ENCODE measurements around the gene RPL39L.
A peak's percentile ranks its signal among the peaks of the same experiment; 100 is the strongest.

Gene RPL39L

GRCh38 chr3:187139126-187139894 lies at the start of gene RPL39L:
Gene RPL39L (minus strand): TSS chr3:187139496. CDS start chr3:187121300, 18,196 bp downstream.
- peak; percentile 23 for DNase-seq (ENCODE audit: low read depth)
- TF ChIP-seq CTCF (IDR thresholded peaks at IDR 0.05; ENCODE audit: control insufficient read depth, insufficient read depth, low read depth, low read length, missing control alignments) = peak; percentile 95
- H3K4me3 ChIP-seq (ENCODE audit: control insufficient read depth, low read depth, low read length) = peak within 1 kb of the TSS; percentile 65

GRCh38 chr3:187188931-187189330 lies 49.6 kb upstream of the RPL39L start:
- H3K4me3 ChIP-seq (ENCODE audit: control insufficient read depth, low read depth, low read length) = no peak overlapping the region
- DNase-seq (ENCODE audit: low read depth) = no peak
- TF ChIP-seq CTCF (IDR thresholded peaks at IDR 0.05; ENCODE audit: control insufficient read depth, insufficient read depth, low read depth, low read length, missing control alignments) = no peak

GRCh38 chr3:187186801-187187421 lies 47.6 kb upstream of the RPL39L start:
- peak; percentile 50 for DNase-seq (ENCODE audit: low read depth)
- no peak for TF ChIP-seq CTCF (IDR thresholded peaks at IDR 0.05; ENCODE audit: control insufficient read depth, insufficient read depth, low read depth, low read length, missing control alignments)
- H3K4me3 ChIP-seq (ENCODE audit: control insufficient read depth, low read depth, low read length) = no peak overlapping the region

- H3K4me3 ChIP-seq (ENCODE audit: control insufficient read depth, low read depth, low read length) = no peak overlapping the region
- TF ChIP-seq CTCF (IDR thresholded peaks at IDR 0.05; ENCODE audit: control insufficient read depth, insufficient read depth, low read depth, low read length, missing control alignments) = no peak
- DNase-seq (ENCODE audit: low read depth) = no peak
Measured at GRCh38 chr3:187186375-187186774, 47.1 kb upstream of the RPL39L start.

GRCh38 chr3:187185759-187186158 lies 46.5 kb upstream of the RPL39L start:
- H3K4me3 ChIP-seq (ENCODE audit: control insufficient read depth, low read depth, low read length) = no peak overlapping the region
- no peak for TF ChIP-seq CTCF (IDR thresholded peaks at IDR 0.05; ENCODE audit: control insufficient read depth, insufficient read depth, low read depth, low read length, missing control alignments)
- DNase-seq (ENCODE audit: low read depth) = no peak

- no peak for DNase-seq (ENCODE audit: low read depth)
- TF ChIP-seq CTCF (IDR thresholded peaks at IDR 0.05; ENCODE audit: control insufficient read depth, insufficient read depth, low read depth, low read length, missing control alignments) = no peak
- H3K4me3 ChIP-seq (ENCODE audit: control insufficient read depth, low read depth, low read length) = no peak overlapping the region
Measured at GRCh38 chr3:187183903-187184302, 44.6 kb upstream of the RPL39L start.
